Fibroblast of villous mesenchyme (primary cell): ENCODE data around the gene RIMBP2. TPM values are rescaled to one million over a fixed set of nuclear protein-coding genes. Genes with fewer than 3 reads are reported as not detected.

ENCODE experiments used
- DNase-seq: peaks from one replicate; pipeline ENCODE4 v3.0.0-alpha.2; 2010; ENCODE audit warnings: low read depth
- H3K4me3 ChIP-seq: 2 replicates; pipeline ENCODE4 v1.5.1; 2011; ENCODE audit warnings: low read depth, mild to moderate bottlenecking, low read length
- total RNA-seq: library from RNA; depleted of rRNA; stranded (reverse); fragments of >200 nt; gene quantifications from 2 replicates; pipeline ENCODE4 v1.2.3, GENCODE V29; 2012
- TF ChIP-seq, protein P1 (sequence below): IDR thresholded peaks from 2 replicates; pipeline ENCODE4 v1.5.1; 2012; ENCODE audit warnings: low read depth, mild to moderate bottlenecking, low read length; ENCODE audit not compliant: insufficient read depth

Gene RIMBP2
- total RNA-seq, 1 donor = not detected

DNA sequence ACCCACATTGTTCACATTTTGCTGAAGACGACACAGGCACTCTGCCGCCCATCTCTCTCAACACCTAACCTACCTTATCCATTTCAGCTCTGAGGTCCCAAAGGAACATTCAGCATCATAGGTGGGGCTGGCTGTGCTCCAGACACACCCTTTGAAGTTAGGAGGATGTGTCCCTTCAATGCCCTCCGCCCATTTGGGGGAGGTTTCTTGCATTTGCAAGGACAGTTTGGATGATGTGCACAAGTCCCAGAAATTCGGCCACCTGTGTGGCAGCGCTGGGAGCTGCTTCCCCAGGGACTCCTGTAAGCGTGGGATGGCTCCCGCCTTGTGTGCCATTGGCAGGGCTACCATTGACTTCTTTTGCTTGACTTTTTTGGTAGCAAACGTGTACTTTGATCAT lies 113.8 kb downstream of the RIMBP2 start:
- TF ChIP-seq, protein P1, sequence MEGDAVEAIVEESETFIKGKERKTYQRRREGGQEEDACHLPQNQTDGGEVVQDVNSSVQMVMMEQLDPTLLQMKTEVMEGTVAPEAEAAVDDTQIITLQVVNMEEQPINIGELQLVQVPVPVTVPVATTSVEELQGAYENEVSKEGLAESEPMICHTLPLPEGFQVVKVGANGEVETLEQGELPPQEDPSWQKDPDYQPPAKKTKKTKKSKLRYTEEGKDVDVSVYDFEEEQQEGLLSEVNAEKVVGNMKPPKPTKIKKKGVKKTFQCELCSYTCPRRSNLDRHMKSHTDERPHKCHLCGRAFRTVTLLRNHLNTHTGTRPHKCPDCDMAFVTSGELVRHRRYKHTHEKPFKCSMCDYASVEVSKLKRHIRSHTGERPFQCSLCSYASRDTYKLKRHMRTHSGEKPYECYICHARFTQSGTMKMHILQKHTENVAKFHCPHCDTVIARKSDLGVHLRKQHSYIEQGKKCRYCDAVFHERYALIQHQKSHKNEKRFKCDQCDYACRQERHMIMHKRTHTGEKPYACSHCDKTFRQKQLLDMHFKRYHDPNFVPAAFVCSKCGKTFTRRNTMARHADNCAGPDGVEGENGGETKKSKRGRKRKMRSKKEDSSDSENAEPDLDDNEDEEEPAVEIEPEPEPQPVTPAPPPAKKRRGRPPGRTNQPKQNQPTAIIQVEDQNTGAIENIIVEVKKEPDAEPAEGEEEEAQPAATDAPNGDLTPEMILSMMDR = no peak
- no peak for DNase-seq

DNA sequence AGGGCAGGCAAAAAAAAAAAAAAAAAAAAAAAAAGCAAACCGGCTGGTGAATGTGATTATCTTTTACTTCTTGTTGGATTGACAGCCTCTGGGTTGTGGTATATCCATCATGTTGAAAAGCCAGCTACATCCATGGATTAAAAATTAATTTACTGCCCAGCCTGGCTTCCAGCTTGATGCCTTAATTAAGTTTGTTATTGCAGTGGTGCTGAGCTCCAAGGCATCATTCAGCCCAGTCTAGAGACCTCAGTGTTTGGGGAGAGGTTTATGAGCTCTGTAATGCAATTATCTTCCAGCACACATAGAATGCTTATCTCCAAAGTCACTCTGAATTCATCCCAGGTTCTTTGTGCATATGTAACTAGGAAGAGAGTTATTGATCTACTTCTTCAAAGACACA lies 114.8 kb downstream of the RIMBP2 start:
- no peak overlapping the region for H3K4me3 ChIP-seq
- TF ChIP-seq, protein P1 = no peak
- no peak for DNase-seq

More for the DNA sequence above, 113.8 kb downstream of the RIMBP2 start:
- no peak overlapping the region for H3K4me3 ChIP-seq

DNA sequence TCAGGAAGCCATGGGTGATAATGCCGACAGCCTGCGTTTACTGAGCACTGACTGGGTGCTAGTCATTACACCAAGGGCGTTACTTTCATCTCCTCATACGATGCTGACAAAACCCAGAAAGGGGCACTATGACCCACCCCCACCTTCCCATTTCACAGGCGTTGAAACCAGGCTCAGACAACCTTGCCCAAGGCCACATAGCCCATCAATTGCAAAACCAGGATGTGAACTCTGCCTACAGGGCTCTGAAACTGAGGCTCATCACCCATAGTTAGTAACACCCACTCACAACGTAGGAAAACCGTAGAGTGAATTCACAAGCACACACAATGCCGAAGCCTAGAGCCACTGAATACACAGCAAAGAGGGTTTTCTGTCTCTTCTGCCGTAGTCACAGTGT lies 119.9 kb downstream of the RIMBP2 start:
- TF ChIP-seq, protein P1 = no peak
- no peak overlapping the region for H3K4me3 ChIP-seq
- DNase-seq = no peak

DNA sequence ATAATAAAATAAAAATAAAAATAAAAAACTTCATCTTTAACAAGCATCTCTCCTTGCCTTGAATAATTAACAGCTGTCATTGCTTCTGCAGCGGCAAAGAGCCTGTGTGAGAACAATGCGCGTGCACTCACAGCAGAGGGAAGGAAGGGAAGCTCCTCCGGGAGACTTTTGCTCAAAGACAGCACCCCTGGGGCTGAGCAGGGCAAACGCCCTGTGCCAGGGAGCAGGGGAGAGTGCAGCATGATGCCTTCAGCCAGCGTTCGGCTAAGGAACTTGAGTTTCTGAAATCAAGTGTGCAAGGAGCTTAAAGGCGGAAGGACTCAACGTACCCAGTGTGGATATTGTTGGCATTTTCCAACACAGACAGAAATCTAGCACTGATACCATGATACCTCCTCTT lies 120.5 kb downstream of the RIMBP2 start:
- no peak overlapping the region for H3K4me3 ChIP-seq
- no peak for DNase-seq
- TF ChIP-seq, protein P1 = no peak

DNA sequence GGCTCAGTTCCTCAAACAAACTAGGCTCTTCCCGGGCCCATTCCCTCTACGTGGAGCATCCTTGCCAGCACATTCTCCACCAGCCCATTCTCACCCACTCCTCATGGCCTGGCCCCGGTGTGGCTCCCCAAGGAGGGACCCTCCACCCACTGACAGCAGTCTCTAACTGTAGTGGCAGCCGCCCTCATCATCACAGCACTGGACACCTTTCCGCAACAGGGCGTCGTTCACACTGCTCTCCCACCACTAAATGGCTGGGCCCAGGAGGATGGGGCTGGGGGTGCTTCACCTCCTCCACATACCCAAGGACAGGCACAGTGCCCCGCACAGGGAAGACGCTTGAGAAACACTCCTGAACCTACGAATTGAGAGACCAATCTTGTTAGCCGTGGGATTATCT lies 123.0 kb downstream of the RIMBP2 start:
- DNase-seq = no peak
- H3K4me3 ChIP-seq = no peak overlapping the region
- TF ChIP-seq, protein P1 = no peak

DNA sequence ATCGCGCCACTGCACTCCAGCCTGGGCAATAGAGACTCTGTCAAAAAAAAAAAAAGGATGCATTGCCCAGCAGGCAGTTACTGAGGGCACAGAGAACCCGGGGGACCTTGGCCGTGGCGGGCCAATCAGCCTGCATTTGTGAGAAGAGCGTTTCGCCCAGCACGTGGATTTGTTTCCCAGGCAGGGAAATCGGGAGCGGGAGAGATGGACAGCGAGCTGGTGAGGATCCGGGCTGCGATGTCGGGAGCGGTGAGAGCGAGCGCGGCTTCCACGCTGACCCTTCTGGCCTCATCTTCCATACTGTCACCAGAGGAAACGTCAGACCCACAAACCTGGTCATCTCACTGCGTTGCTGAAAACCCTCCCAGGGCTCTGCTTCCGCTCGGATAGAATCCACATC lies 123.5 kb downstream of the RIMBP2 start:
- H3K4me3 ChIP-seq = no peak overlapping the region
- TF ChIP-seq, protein P1 = no peak
- no peak for DNase-seq

DNA sequence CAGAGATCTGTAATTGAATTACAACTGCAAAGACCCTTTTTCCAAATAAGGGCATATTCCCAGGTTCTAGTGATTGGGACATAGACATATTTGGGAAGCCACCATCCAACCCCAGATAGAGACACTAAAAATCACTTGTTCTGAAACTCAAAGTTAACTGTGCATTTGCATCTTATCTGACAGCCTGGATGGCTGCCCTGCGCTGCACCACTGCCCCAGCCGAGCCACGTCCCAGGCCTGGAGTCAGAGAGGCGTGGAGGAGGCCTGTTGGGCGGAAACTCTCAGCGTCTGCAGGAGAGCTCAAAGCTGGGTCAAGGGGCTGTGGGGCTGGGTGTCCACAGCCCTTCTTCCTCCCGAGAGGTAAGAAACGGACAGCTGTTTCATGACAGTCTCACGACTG lies 124.4 kb downstream of the RIMBP2 start:
- H3K4me3 ChIP-seq = no peak overlapping the region
- TF ChIP-seq, protein P1 = no peak
- DNase-seq = no peak
